Aorta (tissue), 5 donors: Measurements from ENCODE around the gene CDH23. TPM values are rescaled to one million over a fixed set of nuclear protein-coding genes. Genes with fewer than 3 reads are reported as not detected.

Experiments used
- ATAC-seq: fragments of 200-7000 bp; cut with Tn5 transposase; one replicate; pipeline ENCODE4 v1.9.1; 2022; ENCODE audit warnings: moderate library complexity; ENCODE audit not compliant: low FRiP score
- DNase-seq, 2 donors: peaks; one replicate each; pipeline ENCODE4 v3.0.0-alpha.2; 2020
- H3K27ac ChIP-seq, 2 donors: one replicate each; pipeline ENCODE4 v1.5.1; 2013; ENCODE audit warnings: low read length in 2 of 2, mild to moderate bottlenecking in 2 of 2, moderate library complexity in 2 of 2, control low read depth in 1 of 2, inconsistent platforms in 1 of 2, low read depth in 1 of 2
- H3K27me3 ChIP-seq, 2 donors: one replicate each; pipeline ENCODE4 v1.6.1; 2013; ENCODE audit warnings: control low read depth in 1 of 2, low read length in 1 of 2, mild to moderate bottlenecking in 1 of 2, moderate library complexity in 1 of 2; ENCODE audit not compliant: insufficient read depth in 2 of 2, control insufficient read depth in 1 of 2
- H3K36me3 ChIP-seq, 2 donors: one replicate each; pipeline ENCODE4 v1.6.1; 2013; ENCODE audit warnings: control low read depth in 1 of 2, low read length in 1 of 2, mild to moderate bottlenecking in 1 of 2; ENCODE audit not compliant: insufficient read depth in 2 of 2, control insufficient read depth in 1 of 2
- H3K4me1 ChIP-seq, 2 donors: one replicate each; pipeline ENCODE4 v1.6.1; 2013; ENCODE audit warnings: low read length in 2 of 2, control low read depth in 1 of 2, mild to moderate bottlenecking in 1 of 2, moderate library complexity in 1 of 2; ENCODE audit not compliant: insufficient read depth in 2 of 2, control insufficient read depth in 1 of 2
- H3K4me3 ChIP-seq, 2 donors: one replicate each; pipeline ENCODE4 v1.5.1; 2013; ENCODE audit warnings: low read length in 2 of 2, control low read depth in 1 of 2, mild to moderate bottlenecking in 1 of 2
- H3K9me3 ChIP-seq: one replicate; pipeline ENCODE4 v1.6.1; 2013; ENCODE audit warnings: mild to moderate bottlenecking, low read length; ENCODE audit not compliant: control insufficient read depth
- WGBS, 2 donors: extraction: QIAGEN DNeasy Blood & Tissue Kit; methylation state at CpG; one replicate each; pipeline ENCODE4 v1.1.7; 2013; 5-methylcytosine and 5-hydroxymethylcytosine counted together
- intact Hi-C, 2 donors: fragments of 100-400 bp; cut with DNase I; formaldehyde crosslinking; loops; one replicate each; pipeline versions ENCODE4 v1.14.2 to v1.15.0; 2022
- polyA plus RNA-seq, 2 donors: library from polyadenylated mRNA; stranded (reverse); fragments of 200-250 nt; gene quantifications; one replicate each; pipeline ENCODE4 v1.2.3, GENCODE V29; 2013
- total RNA-seq, 2 donors: library from RNA; stranded (reverse); fragmentation: NEBNext Ultra II Directional; extraction: Animal tissue kit (Norgen Biotek cat#: 25700); gene quantifications; one replicate each; pipeline ENCODE4 v1.2.1, GENCODE V29; 2021
- donor health status: healthy with polysubstance abuse.
- donor health status: Bipolar disorder and iron deficiency.
- donor health status: DM: no; HTN: no; CAD: no.
- donor health status: DM: no; HTN: no; CAD: no.
- donor health status: DM: yes; HTN: yes; CAD: no.

The CDH23 gene
- total and polyA plus RNA-seq, 4 donors, result 0.50 to 16.6 (median 7.3) TPM

DNA sequence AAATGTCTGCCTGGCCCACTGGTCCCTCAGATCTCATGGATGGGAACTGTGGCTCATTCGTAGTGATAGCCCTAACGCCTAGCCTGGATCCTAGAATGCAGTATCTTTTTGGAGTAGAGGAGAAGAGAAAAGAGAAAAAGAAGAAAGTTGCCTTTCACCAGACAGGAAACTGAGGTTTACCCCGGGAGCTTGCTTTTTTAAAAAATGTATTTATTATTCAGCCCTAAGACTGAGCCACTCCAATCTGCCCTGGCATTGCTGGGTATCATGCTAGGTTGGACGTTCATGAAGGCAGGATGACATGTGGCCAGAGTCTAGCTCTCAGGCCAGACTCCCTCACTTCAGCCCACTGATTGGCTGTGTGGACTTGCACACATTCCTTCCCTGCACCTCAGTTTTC lies 344.3 kb downstream of the CDH23 start:
- Histone ChIP-seq H3K4me3 (no peak overlapping the region), H3K36me3 (no peaks in the 10 kb centered on the region), H3K27me3 (no peaks in the 10 kb centered on the region), H3K4me1 (no peaks in the 10 kb centered on the region), H3K9me3 (peaks cover 4% of the 10 kb centered on the region), H3K27ac (no peak overlapping the region)
- DNase-seq (no peak), ATAC-seq (no peak)
- intact Hi-C loops, result no loop called here
- WGBS, 2 donors, result 68 to 75% methylated on average over 4 of the region's 4 CpGs

DNA sequence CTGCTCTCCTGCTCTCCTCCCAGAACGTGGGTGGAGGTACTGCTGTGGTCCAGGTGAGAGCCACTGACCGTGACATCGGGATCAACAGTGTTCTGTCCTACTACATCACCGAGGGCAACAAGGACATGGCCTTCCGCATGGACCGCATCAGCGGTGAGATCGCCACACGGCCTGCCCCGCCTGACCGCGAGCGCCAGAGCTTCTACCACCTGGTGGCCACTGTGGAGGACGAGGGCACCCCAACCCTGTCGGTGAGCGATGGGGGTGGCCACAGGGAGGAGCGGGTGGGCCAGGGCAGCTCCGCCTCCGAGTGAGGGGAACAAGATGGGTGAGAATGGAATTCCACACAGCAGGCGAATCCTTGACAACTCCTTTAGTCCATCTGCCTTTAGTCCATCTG lies 345.0 kb downstream of the CDH23 start:
- Histone ChIP-seq H3K27me3 (no peaks in the 10 kb centered on the region), H3K27ac (no peak overlapping the region), H3K36me3 (no peaks in the 10 kb centered on the region), H3K4me3 (no peak overlapping the region), H3K9me3 (peaks cover 4% of the 10 kb centered on the region), H3K4me1 (no peaks in the 10 kb centered on the region)
- 96% methylated on average over 20 of the region's 20 CpGs for WGBS, 2 donors
- ATAC-seq (no peak), DNase-seq (no peak)
- intact Hi-C loops, result no loop called here

DNA sequence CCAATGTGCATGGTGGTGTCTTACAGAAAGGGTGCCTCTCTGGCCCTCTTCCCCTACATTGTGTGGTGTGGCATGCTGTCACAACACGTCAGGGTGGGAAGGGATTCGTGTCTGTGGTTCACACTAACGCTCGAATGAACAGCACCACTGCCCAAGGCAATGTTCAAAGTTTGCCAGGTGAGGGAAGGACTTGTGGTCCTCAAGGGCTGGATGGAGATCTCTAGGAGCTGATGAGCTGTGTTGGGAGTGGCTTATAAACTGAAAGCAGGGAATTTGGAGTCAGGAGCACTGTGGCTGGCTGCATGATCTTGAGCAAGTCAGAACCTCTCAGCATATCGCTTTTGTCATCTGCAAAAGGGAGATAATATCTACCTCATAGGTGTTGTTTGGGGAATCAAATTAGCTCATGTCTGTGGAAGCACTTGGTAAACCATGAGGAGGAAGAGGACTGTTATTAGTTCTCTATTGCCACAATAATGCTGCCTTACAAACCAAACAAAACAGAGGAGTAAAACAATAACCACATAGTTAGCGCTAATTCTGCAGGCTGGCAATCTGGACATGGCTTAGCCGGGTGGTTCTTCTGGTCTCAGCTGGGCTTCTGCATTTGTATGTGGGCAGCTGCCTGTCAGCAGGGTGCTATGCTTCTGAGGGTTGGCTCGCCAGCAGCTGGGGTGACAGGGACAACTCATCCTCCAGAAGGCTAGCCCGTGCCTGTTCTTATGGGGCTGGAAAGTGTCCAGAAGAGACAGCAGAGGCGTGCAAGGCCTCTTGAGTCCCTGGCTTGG lies 345.8 kb downstream of the CDH23 start:
- H3K4me1 ChIP-seq, result no peaks in the 10 kb centered on the region
- peaks cover 4% of the 10 kb centered on the region for H3K9me3 ChIP-seq
- no peaks in the 10 kb centered on the region for H3K36me3 ChIP-seq
- no peaks in the 10 kb centered on the region for H3K27me3 ChIP-seq
- no peak for DNase-seq
- H3K27ac ChIP-seq, result no peak overlapping the region
- no peak overlapping the region for H3K4me3 ChIP-seq
- no peak for ATAC-seq
- intact Hi-C loops, result no loop called here
- WGBS, 2 donors, result 91 to 94% methylated on average over 10 of the region's 10 CpGs

DNA sequence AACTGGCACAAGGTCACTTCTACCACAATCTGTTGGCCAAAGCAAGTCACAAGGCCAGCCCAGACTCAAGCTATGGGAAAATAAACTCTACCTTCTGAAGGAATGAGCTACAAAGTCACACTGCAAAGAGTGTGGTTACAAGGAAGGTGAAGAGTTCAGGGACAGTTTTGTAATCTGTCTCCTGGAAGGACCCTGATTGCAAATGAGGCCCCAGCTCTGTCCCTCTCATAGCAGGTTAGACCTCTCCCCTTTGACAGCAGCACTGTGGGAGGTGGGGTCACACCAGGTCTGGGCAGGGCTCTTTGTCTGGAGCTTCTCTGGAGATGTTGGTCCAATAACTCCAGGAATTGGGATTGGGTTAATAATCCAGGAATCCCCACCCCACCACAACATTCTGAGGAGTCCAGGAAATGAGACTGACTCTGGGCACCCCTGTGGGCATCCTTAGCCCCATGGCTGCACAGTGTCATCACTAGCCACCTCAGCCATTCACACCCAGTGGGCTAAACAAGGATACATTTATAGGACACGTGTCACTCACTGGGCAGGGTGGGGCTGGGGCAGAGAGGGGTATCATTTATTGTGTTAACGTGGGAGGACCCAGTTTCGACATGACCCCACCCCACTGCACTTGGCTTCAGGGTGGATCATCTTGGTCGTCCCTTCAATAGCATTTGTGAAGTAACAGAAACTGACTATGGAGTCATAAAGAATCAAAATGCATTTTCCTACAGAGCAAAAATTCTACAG lies 346.5 kb downstream of the CDH23 start:
- Histone ChIP-seq H3K27ac (no peak overlapping the region), H3K36me3 (no peaks in the 10 kb centered on the region), H3K9me3 (peaks cover 4% of the 10 kb centered on the region), H3K4me1 (no peaks in the 10 kb centered on the region), H3K4me3 (no peak overlapping the region), H3K27me3 (no peaks in the 10 kb centered on the region)
- intact Hi-C loops, result no loop called here
- no peak for ATAC-seq
- 89 to 90% methylated on average over 4 of the region's 4 CpGs for WGBS, 2 donors
- DNase-seq, result no peak

DNA sequence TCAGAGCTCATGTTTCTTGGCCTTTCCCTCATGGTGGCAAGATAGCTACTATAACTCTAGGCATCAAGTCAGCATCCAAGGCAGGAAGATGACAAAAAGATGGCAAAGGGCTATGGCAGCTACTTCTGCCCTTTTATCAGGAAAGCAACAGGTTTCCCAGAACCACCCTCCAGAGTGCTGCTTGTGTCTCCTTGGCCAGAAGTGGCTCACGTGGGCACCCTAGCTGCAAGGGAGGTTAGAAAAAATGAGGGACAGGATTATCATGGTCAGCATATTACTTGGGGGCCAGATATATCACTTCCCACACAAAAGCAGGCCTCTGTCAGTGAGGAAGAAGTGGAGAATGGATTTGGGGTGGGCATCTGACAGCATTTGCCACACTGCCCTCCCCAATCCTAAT lies 347.1 kb downstream of the CDH23 start:
- ATAC-seq, result no peak
- Histone ChIP-seq H3K36me3 (no peaks in the 10 kb centered on the region), H3K27ac (no peak overlapping the region), H3K4me3 (no peak overlapping the region), H3K9me3 (peaks cover 4% of the 10 kb centered on the region), H3K27me3 (no peaks in the 10 kb centered on the region), H3K4me1 (no peaks in the 10 kb centered on the region)
- intact Hi-C loops, result no loop called here
- no peak for DNase-seq
- WGBS, 2 donors, result 89 to 90% methylated on average over 1 of the region's 1 CpG

DNA sequence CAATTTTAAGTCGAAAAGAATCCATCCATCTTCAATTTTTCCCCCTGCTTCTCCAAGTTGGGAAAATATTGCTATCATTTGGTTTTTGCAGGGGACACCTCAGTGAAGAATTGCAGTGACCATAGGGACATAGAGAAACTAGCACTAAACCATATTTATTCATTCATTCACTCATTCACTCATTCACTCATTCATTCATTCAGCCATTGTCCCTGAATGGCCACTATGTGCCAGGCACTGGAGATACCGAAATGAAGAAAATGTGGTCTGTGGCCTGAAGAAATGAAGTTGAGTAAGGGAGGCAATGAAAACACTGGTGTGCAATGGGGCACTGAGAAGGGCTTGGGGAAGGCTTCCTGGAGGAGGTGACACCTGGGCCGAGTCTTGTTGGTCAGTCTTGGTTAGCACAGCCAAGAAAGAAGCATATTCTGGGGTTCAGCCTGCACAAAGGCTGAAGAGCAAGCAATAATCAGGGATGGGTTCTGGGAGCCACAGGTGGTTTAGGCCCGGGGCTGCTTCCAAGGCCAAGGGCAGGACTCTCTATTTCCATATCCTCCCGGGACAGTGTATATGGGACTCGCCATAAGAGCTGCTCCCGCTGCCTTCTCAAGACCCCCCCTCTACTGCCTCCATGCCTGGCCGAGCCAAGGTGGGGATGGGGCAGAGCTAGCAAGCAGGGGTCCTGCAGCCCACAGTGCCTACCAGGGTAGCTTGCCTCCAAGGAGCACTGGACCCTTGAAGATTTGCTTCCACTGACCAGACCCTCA lies 348.4 kb downstream of the CDH23 start:
- 79 to 84% methylated on average over 8 of the region's 8 CpGs for WGBS, 2 donors
- no peaks in the 10 kb centered on the region for H3K27me3 ChIP-seq
- intact Hi-C loops, result no loop called here
- H3K4me1 ChIP-seq, result no peaks in the 10 kb centered on the region
- no peaks in the 10 kb centered on the region for H3K36me3 ChIP-seq
- H3K27ac ChIP-seq, result no peak overlapping the region
- no peak overlapping the region for H3K4me3 ChIP-seq
- H3K9me3 ChIP-seq, result peaks cover 4% of the 10 kb centered on the region
- DNase-seq (no peak), ATAC-seq (no peak)

DNA sequence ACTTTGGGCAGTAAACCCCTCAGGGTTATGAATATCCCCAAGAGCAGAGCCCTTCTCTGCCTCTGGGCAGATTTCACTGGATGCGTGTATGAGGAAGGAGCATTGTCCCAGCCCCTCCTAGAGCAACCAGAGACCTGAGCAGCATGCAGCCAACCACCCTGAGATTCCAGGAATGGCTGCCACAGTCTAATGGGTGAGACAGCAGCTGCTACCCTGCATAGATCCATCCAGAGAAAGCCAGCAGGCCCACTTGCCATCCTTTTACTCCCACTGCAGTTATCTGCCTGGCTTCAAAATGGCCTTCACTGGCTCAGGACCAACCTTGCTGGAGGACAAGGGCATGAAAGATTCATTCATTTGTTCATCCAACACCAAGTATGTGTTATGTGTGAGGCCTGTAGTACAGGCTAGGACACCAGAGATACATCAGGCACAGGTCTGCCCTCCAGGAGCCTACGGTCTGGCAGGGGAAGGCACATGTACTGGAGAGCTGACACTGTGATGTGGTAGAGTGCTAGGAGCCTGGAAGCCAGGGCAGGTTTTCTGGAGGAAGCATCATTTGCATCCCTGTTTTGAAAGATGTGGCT lies 349.0 kb downstream of the CDH23 start:
- ATAC-seq (no peak), DNase-seq (no peak)
- Histone ChIP-seq H3K4me1 (no peaks in the 10 kb centered on the region), H3K27me3 (no peaks in the 10 kb centered on the region), H3K27ac (no peak overlapping the region), H3K4me3 (no peak overlapping the region), H3K9me3 (peaks cover 4% of the 10 kb centered on the region), H3K36me3 (peaks cover 0 to 5% of the 10 kb centered on the region in 2 donors)
- intact Hi-C loops, result no loop called here
- 94 to 97% methylated on average over 2 of the region's 2 CpGs for WGBS, 2 donors

DNA sequence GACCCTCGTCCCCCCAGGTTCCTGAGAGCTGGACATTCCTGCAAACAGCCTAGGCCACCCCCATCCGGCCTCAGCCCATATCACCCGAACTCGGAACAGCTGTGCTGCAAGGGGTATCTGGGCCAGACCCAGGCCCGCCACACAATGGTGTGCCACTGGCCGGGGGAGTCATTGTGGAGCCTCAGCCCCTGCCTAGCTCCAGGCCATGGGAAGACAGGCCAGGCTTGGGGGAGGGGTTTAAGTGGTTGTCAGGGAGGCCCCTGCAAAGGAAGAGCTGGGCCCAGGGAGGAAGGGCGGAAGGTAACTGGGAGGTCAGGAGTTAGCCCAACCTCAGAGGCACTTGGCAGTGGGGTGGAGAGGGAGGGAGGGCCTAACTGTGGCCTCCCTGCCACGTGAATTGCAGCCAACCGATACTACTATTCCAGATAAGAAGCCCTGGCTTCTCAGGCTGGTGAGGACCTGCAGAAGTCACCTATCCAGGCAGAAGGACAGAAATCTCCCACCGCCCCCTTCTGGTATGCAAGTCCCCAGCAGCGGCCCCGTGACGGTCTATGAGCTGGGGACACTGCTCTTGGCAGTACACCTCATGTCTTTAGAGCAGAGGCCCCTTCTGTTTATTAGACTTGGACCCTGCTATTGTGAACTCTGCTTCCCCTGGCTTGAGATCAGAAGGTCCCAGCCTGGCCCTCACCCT lies 349.8 kb downstream of the CDH23 start:
- WGBS, 2 donors, result 69 to 72% methylated on average over 13 of the region's 13 CpGs
- ATAC-seq (peak; percentile 10), DNase-seq (peak in 1 of 2 donors; percentile 74)
- intact Hi-C loops, result no loop called here
- no peaks in the 10 kb centered on the region for H3K4me1 ChIP-seq
- peaks cover 0 to 5% of the 10 kb centered on the region in 2 donors for H3K36me3 ChIP-seq
- no peak overlapping the region for H3K27ac ChIP-seq
- peaks cover 4% of the 10 kb centered on the region for H3K9me3 ChIP-seq
- no peak overlapping the region for H3K4me3 ChIP-seq
- H3K27me3 ChIP-seq, result no peaks in the 10 kb centered on the region
